COLO829 (cell line): Measurements from ENCODE around the gene PSTPIP2.
"Not testable (repeated sequence)": the region's sequence is repeated elsewhere in the genome, so short reads cannot be mapped to it uniquely, and the experiment has no call there.

Experiments
- DNase-seq: peaks from one replicate; pipeline ENCODE4 v3.0.0; 2012; ENCODE audit warnings: low spot score

PSTPIP2 gene

GRCh38 chr18:46070232-46070631 lies 1.8 kb downstream of the PSTPIP2 start:
- no peak for DNase-seq

DNA sequence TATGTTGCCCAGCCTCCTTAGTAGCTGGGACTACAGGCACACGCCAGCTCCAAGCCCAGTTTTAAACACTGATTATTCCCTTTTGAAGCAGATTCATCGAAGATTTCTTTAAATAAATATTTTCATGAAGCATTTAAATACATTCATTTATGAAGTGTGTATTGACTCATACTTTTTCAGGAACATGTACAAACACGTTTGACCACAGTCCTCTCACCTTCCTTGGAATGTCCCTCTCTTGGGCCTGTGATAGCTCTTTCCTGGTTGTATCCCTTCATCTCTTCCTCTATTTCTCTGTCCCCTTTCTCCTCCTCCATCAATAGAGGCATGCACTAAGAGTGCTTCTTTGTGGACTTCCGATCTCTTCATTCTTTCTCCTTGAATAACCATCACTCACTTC lies 2.5 kb downstream of the PSTPIP2 start:
- DNase-seq = no peak

- DNase-seq = no peak
These were observed 3.3 kb downstream of the PSTPIP2 start for GRCh38 chr18:46068763-46069162.

DNA sequence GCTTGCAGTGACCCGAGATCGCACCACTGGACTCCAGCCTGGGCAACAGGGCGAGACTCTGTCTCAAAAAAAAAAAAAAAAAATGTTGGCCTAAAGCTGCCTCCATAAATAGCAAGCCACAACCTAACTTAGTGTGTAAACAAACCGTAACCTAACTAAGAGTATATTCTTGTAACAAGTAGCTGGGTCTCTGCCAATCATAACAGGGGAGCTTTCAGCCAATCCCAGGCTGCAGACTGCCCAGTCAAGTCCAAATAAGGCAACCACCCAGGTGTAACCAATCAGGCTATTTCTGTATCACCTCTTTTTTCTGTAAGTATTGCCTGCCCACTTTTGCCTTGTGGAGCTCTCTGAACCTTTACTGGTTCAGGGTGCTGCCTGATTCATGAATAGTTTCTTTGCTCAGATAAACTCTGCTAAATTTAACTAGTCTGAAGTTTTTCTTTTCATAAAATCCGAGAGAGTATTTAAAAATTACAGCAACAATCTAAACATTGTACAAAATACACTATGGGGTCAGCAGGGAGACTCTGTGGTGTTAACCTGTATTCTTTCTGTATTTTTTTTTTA lies 4.5 kb downstream of the PSTPIP2 start:
- no peak for DNase-seq

DNA sequence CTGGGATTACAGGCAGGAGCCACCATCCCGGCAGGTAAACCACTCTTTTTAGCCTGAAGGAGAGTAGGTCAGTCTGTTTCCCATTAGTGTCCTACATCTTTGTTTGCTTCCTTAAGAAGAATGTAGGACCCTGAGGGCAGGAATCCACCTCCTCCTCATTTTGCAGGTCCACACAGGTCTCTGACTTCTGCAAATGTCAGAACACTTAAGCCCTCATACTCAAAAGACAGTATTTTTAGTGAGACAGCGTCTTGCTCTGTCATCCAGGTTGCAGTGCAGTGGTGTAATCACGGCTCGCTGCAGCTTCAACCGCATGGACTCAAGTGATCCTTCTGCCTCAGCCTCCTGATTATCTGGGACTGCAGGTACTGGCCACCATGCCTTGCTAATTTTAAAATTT lies 9.3 kb downstream of the PSTPIP2 start:
- no peak for DNase-seq

GRCh38 chr18:46061796-46062195 lies 10.3 kb downstream of the PSTPIP2 start:
- DNase-seq = no peak

- no peak for DNase-seq
These were observed 10.7 kb downstream of the PSTPIP2 start for GRCh38 chr18:46061387-46061786.

- DNase-seq = no peak
These were observed 11.7 kb downstream of the PSTPIP2 start for GRCh38 chr18:46060359-46060841.

DNA sequence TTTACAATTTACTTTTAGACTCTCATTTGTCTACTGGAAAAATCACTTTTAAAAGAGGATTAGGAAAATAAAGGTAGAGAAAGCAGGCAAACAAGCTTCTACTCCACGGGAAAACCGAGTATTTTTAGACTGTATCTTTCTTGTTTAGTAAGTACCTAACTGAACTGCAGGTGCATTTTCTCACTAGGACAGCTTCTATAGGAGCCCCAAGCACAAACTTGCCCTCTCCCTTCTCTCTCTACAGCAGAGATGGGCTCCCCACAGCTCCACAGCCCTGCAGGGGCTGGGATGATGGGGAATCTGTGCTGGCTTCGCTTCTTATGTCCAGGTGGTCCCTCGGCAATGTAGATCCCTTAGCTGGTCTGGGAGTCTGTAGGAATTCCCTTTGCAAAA lies 16.2 kb downstream of the PSTPIP2 start:
- DNase-seq = no peak

DNA sequence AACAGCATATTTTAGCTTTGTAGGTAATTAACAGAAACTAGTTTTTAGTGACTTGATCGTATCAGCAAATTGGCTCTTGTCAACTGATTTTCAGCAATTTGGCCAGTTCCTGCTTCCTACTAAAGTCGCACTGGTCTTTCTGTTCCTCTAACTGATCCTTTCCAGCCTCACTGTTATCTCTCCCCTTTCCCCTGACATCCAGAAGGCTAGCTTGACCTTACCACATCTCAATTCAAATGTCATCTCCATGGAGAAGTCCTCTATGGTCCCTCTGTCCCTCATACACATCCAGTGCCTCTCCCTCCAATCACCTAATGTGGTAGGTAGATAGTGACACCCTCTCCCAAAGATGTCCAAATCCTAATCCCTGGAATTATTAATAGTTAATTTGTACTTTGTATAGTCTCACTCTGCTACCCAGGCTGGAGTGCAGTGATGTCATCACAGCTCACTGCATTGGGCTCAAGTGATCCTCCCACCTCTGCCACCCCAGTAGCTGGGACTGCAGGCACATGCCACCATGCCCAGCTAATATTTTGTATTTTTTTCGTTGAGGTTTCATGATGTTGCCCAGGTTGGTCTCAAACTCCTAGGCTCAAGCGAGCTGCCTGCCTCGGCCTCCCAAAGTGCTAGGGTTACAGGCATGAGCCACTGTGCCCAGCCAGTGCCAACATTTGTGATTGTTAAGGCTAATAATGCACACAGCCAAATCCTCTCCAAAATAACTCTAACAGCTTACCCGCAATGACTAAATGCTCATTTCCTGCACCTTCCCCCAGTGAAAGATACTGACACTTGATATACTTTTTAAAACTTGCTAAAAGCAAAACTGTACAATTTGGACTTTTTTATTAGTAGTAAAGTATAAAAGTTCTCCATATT lies 16.9 kb downstream of the PSTPIP2 start:
- no peak for DNase-seq

DNA sequence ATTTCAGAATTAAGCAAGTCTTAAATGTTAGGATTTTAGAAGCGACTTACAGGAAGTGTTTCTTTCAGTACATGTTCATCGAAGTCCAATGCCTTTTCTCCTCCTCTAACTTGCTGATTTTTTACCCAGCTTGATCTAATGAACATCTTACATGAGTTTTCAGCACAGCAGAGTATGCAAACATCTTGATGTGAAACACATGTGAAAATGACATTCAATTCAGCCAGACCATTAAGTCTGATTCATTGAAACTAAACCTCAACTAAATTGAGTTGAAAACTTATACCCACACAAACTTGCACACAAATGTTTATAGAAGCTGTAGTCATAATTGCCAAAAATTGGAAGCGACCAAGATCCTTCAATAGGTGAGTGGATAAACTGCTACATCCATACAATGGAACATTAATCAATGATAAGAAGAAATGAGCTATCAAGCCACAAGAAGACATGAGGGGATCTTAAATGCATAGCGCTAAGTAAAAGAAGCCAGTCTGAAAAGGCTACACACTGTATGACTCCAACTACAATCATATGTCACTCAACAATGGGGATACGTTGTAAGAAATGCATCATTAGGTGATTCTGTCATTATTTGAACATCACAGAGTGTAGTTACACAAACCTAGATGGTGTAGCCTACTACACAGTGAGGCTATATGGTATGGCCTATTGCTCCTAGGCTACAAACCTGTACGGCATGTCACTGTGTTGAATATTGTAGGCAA lies 18.5 kb downstream of the PSTPIP2 start:
- DNase-seq = no peak

- DNase-seq = no peak
These were observed 20.2 kb downstream of the PSTPIP2 start for GRCh38 chr18:46051731-46052461.

GRCh38 chr18:46050268-46050667 lies 21.8 kb downstream of the PSTPIP2 start:
- DNase-seq = no peak

GRCh38 chr18:46048641-46049040 lies 23.4 kb downstream of the PSTPIP2 start:
- DNase-seq = no peak

DNA sequence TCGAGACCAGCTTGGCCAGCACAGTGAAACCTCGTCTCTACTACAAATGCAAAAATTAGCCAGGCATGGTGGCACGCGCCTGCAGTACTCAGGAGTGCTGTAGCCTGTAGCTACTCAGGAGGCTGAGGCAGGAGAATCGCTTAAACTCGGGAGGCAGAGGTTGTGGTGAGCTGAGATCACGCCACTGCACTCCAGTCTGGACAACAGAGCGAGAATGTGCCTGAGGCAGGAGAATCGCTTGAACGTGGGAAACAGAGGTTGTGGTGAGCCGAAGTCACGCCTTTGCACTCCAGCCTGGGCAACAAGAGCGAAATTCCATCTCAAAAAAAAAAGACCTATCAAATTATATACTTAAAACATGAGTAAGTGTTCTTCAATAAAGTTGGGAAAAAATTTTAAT lies 24.7 kb downstream of the PSTPIP2 start:
- DNase-seq = not testable (repeated sequence)

- no peak for DNase-seq
These were observed 25.4 kb downstream of the PSTPIP2 start for GRCh38 chr18:46046688-46047087.

DNA sequence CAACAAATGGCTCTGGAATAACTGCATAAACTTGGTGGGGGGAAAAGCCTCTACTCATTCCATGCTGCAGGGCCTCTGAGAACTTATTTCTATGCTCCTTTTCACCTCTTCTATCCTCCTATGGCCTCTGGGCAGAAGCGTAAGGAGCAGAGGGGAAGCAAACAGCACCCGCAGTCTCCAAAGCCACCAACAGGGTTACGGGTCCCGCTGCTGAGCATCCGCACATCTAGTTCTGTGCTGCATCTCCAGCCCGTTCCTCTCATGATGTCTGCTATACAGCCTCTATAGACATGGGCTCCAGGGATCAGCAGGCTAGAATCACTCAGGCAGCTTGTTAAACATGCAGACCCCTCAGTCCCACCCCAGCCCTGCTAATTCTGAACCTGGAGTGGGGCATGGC lies 25.9 kb downstream of the PSTPIP2 start:
- no peak for DNase-seq

- peak; percentile 36 for DNase-seq
These were observed 29.4 kb downstream of the PSTPIP2 start for GRCh38 chr18:46042571-46043123.

- DNase-seq = no peak
These were observed 31.3 kb downstream of the PSTPIP2 start for GRCh38 chr18:46040747-46041104.

- no peak for DNase-seq
These were observed 31.9 kb downstream of the PSTPIP2 start for GRCh38 chr18:46040033-46040746.
